ENCODE data around the gene SIGLEC7. TPM values are rescaled to one million over a fixed set of nuclear protein-coding genes. Genes with fewer than 3 reads are reported as not detected.

Gene SIGLEC7
- total and polyA plus RNA-seq, 2 donors from 2014 or later, result 1.2 to 4.0 TPM

DNA sequence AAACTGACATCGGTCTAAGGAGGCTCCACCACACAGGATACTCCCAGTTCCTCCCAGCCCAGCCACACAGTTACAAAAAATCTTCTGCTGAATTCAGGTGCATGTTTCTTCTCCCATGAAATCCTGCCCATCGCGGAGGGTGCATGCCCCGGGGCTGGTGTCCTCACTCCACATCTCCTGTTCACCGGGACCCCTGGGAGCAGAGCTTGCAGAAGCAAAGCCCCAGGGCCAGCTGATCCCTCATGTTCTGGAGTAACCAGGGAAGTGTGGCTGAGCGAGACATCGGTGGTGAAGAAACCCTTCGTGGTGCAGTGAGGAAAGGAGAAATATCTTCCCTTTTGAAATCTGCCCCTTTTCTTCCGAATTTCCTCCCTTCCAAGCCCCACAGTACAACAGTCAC lies 18.3 kb upstream of the SIGLEC7 start:
- DNase-seq (no peak), FAIRE-seq (no peak)
- Histone ChIP-seq H3K4me3 (ENCODE audit: low read length in 3 of 3) (no peak overlapping the region), H3K9ac (ENCODE audit: low read length in 3 of 3) (no peak overlapping the region), H3K36me3 (ENCODE audit: control insufficient read depth in 2 of 3, insufficient read depth in 3 of 3, low read length in 3 of 3) (no peaks in the 10 kb centered on the region), H3K27ac (ENCODE audit: low read depth in 2 of 2, low read length in 2 of 2) (peak overlapping the region in 1 of 2 donors; percentile 9), H3K9me3 (ENCODE audit: control insufficient read depth in 2 of 3, insufficient read depth in 1 of 3, low read length in 3 of 3) (no peaks in the 10 kb centered on the region), H3K4me1 (ENCODE audit: control insufficient read depth in 2 of 3, insufficient read depth in 2 of 3, low read depth in 1 of 3, low read length in 3 of 3) (peaks cover 0 to 9% (median 0%) of the 10 kb centered on the region in 3 donors), H3K27me3 (ENCODE audit: control insufficient read depth, insufficient read depth, low read length) (no peaks in the 10 kb centered on the region)
- intact Hi-C loops (cut with DNase I), result no loop called here
- TF ChIP-seq, protein P1, sequence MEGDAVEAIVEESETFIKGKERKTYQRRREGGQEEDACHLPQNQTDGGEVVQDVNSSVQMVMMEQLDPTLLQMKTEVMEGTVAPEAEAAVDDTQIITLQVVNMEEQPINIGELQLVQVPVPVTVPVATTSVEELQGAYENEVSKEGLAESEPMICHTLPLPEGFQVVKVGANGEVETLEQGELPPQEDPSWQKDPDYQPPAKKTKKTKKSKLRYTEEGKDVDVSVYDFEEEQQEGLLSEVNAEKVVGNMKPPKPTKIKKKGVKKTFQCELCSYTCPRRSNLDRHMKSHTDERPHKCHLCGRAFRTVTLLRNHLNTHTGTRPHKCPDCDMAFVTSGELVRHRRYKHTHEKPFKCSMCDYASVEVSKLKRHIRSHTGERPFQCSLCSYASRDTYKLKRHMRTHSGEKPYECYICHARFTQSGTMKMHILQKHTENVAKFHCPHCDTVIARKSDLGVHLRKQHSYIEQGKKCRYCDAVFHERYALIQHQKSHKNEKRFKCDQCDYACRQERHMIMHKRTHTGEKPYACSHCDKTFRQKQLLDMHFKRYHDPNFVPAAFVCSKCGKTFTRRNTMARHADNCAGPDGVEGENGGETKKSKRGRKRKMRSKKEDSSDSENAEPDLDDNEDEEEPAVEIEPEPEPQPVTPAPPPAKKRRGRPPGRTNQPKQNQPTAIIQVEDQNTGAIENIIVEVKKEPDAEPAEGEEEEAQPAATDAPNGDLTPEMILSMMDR (IDR thresholded peaks at IDR 0.05; ENCODE audit: borderline replicate concordance, extremely low read depth, insufficient read depth), result no peak

DNA sequence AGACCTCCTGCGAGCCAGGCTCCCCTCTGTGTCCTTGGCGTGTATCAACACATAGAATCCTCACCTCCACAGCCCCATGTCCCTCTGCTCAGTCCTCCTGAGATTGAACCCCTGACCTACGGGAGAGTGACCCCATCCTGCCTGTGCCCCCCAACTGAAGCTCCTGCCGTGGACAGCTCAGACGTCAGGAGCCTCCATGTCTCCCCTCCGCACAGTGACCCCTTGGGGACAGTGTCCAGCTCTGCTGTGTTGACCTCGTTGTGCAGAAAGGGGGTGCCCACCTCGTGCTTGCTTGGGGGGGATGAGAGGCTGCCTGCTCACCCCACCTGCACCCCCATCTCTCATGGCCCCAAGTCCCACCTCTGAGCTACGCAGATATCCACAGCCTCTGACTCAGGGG lies 17.9 kb upstream of the SIGLEC7 start:
- TF ChIP-seq, protein P1 (IDR thresholded peaks at IDR 0.05; ENCODE audit: borderline replicate concordance, extremely low read depth, insufficient read depth), result no peak
- Histone ChIP-seq H3K27me3 (ENCODE audit: control insufficient read depth, insufficient read depth, low read length) (no peaks in the 10 kb centered on the region), H3K9me3 (ENCODE audit: control insufficient read depth in 2 of 3, insufficient read depth in 1 of 3, low read length in 3 of 3) (no peaks in the 10 kb centered on the region), H3K9ac (ENCODE audit: low read length in 3 of 3) (no peak overlapping the region), H3K4me3 (ENCODE audit: low read length in 3 of 3) (no peak overlapping the region), H3K27ac (ENCODE audit: low read depth in 2 of 2, low read length in 2 of 2) (peak overlapping the region in 1 of 2 donors; percentile 9), H3K4me1 (ENCODE audit: control insufficient read depth in 2 of 3, insufficient read depth in 2 of 3, low read depth in 1 of 3, low read length in 3 of 3) (peaks cover 0 to 9% (median 0%) of the 10 kb centered on the region in 3 donors), H3K36me3 (ENCODE audit: control insufficient read depth in 2 of 3, insufficient read depth in 3 of 3, low read length in 3 of 3) (no peaks in the 10 kb centered on the region)
- FAIRE-seq (no peak), DNase-seq (no peak)
- intact Hi-C loops (cut with DNase I), result no loop called here

DNA sequence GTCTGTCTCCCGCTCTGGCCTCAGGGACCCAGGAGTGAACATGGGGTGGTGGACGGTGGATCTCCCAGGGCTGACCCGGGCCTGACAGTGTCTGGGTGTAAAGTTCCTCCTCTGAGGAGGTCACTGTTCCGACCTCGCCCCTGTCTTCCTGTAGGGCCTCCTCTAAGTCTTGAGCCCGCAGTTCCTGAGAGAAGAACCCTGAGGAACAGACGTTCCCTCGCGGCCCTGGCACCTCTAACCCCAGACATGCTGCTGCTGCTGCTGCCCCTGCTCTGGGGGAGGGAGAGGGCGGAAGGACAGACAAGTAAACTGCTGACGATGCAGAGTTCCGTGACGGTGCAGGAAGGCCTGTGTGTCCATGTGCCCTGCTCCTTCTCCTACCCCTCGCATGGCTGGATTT lies 17.4 kb upstream of the SIGLEC7 start, which contains the start of gene SIGLEC9:
Gene SIGLEC9, plus strand, starts transcription at position 178 of the 400 bp plus-strand sequence. Its CDS starts 69 bp downstream, at position 247.
- Histone ChIP-seq H3K4me3 (ENCODE audit: low read length in 3 of 3) (no peak within 1 kb of the TSS), H3K4me1 (ENCODE audit: control insufficient read depth in 2 of 3, insufficient read depth in 2 of 3, low read depth in 1 of 3, low read length in 3 of 3) (peaks cover 0 to 9% (median 0%) of the 10 kb centered on the region in 3 donors), H3K36me3 (ENCODE audit: control insufficient read depth in 2 of 3, insufficient read depth in 3 of 3, low read length in 3 of 3) (no peaks in the 10 kb centered on the region), H3K9me3 (ENCODE audit: control insufficient read depth in 2 of 3, insufficient read depth in 1 of 3, low read length in 3 of 3) (no peaks in the 10 kb centered on the region), H3K27me3 (ENCODE audit: control insufficient read depth, insufficient read depth, low read length) (no peaks in the 10 kb centered on the region), H3K9ac (ENCODE audit: low read length in 3 of 3) (no peak within 1 kb of the TSS), H3K27ac (ENCODE audit: low read depth in 2 of 2, low read length in 2 of 2) (peak within 1 kb of the TSS in 1 of 2 donors; percentile 9)
- no peak for FAIRE-seq
- intact Hi-C loops (cut with DNase I), result no loop called here
- TF ChIP-seq, protein P1 (IDR thresholded peaks at IDR 0.05; ENCODE audit: borderline replicate concordance, extremely low read depth, insufficient read depth), result no peak
- DNase-seq, result peak in 2 of 5 donors; percentile 31 to 47
